OCI-LY7 (cell line): ENCODE measurements around the gene SHQ1.

ENCODE experiments used
- CTCF ChIP-seq: fragments of 200-600 bp; sonication (generic); conservative IDR thresholded peaks from 2 replicates; pipeline ENCODE4 v1.5.1; 2014; ENCODE audit warnings: mild to moderate bottlenecking, antibody characterized with exemption, low read length, moderate library complexity, mixed read lengths
- EZH2phosphoT487 ChIP-seq: fragments of 200-600 bp; sonication (generic); IDR thresholded peaks from 2 replicates; pipeline ENCODE4 v1.6.1; 2018; ENCODE audit warnings: low read depth, borderline replicate concordance, mild to moderate bottlenecking, mixed run types, antibody characterized with exemption, low read length, moderate library complexity, mixed read lengths

- TF ChIP-seq EZH2phosphoT487 = no peak
- TF ChIP-seq CTCF = no peak
These were observed 64.0 kb downstream of the SHQ1 start for GRCh38 chr3:72784226-72784625.
